ENCODE data around the gene ZC3H7A. TPM values are rescaled to one million over a fixed set of nuclear protein-coding genes. Genes with fewer than 3 reads are reported as not detected.

Gene ZC3H7A
- total RNA-seq, 1 donor from 2014 or later, result 79.6 TPM

DNA sequence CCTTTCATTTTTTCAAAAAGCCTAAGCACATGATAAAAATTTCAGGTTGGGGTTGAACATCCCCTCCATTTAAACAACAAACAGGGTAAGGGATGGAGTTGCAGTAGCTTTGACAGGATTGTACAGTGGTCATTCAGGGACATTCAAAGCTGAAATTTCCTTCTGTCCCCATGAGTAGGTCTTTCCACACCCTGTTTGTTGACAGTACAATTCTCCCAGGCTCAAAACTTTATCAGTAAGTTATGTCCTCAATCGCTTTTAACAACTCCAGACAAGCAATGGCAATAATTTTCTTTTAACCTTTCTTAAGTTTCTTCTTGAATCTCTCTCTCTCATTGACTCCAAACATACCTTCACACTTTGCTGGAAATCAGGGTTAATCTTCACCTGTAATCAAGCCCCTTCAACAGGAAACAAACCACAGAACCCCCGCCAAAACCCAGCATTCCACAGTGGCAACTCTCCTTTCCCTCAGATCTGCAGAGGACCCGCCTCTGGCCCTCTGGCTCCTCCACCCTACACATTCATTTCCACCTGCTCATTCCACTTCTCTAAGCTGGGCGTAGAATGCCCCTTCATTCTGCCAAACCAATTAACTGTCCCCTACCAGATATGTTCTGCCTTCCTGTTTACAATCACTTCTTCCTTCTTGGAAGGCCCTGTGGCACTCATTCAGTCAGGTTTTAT, 75.1 kb downstream of the ZC3H7A start:
- Mint-ChIP-seq H3K27me3 (ENCODE audit: unreplicated experiment) (no peaks in the 10 kb centered on the region), H3K4me3 (ENCODE audit: unreplicated experiment) (no peak overlapping the region), H3K36me3 (ENCODE audit: unreplicated experiment) (peaks cover 34% of the 10 kb centered on the region), H3K4me1 (ENCODE audit: unreplicated experiment) (peaks cover 15% of the 10 kb centered on the region), H3K9me3 (ENCODE audit: unreplicated experiment) (no peaks in the 10 kb centered on the region), H3K27ac (ENCODE audit: unreplicated experiment) (no peak overlapping the region)
- TF ChIP-seq, protein P1, sequence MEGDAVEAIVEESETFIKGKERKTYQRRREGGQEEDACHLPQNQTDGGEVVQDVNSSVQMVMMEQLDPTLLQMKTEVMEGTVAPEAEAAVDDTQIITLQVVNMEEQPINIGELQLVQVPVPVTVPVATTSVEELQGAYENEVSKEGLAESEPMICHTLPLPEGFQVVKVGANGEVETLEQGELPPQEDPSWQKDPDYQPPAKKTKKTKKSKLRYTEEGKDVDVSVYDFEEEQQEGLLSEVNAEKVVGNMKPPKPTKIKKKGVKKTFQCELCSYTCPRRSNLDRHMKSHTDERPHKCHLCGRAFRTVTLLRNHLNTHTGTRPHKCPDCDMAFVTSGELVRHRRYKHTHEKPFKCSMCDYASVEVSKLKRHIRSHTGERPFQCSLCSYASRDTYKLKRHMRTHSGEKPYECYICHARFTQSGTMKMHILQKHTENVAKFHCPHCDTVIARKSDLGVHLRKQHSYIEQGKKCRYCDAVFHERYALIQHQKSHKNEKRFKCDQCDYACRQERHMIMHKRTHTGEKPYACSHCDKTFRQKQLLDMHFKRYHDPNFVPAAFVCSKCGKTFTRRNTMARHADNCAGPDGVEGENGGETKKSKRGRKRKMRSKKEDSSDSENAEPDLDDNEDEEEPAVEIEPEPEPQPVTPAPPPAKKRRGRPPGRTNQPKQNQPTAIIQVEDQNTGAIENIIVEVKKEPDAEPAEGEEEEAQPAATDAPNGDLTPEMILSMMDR (IDR thresholded peaks at IDR 0.05), result no peak
- no peak for DNase-seq (ENCODE audit: extremely low spot score, unreplicated experiment)

DNA sequence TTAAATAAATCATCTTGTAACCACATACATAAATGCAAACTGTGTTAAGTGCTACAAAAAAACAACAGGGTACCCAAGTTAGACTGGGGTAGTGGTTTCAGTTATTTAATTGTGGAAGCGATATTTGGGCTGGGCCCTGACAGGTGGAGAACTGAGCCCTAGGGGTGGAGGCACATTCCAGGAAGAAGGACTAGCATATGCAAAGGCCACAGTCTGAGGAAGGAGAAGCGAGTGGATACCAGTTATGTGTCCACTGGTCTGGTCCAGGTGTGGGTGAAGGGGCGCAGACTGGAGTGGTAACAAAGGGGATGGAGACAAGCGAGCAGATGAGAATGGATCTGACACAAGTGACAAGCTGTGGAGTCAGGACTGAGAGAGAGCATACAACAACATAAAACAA, 77.3 kb downstream of the ZC3H7A start:
- Mint-ChIP-seq H3K4me1 (ENCODE audit: unreplicated experiment) (peaks cover 16% of the 10 kb centered on the region), H3K27ac (ENCODE audit: unreplicated experiment) (no peak overlapping the region), H3K36me3 (ENCODE audit: unreplicated experiment) (peaks cover 34% of the 10 kb centered on the region), H3K9me3 (ENCODE audit: unreplicated experiment) (no peaks in the 10 kb centered on the region), H3K27me3 (ENCODE audit: unreplicated experiment) (no peaks in the 10 kb centered on the region), H3K4me3 (ENCODE audit: unreplicated experiment) (no peak overlapping the region)
- DNase-seq (ENCODE audit: extremely low spot score, unreplicated experiment), result no peak
- TF ChIP-seq, protein P1 (IDR thresholded peaks at IDR 0.05), result no peak

DNA sequence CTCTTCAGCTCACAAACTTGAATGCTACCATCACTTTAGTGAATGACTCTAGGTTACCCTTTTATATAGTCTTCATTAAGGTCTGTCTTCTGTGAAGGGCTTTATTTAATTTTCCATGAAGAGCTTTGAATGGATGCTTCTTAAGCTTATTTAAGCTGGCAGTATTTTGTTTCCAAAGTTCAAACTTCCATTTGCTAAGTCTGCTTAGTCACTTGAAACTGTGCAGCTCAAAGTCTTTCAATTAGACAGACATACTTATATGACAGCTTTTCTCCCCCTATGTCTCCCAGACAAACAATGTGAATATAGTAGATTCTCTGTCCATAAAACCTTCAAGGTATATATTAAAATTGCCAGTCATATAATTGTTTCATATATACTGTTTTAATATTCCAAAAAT, 77.9 kb downstream of the ZC3H7A start:
- no peaks in the 10 kb centered on the region for H3K9me3 Mint-ChIP-seq (ENCODE audit: unreplicated experiment)
- H3K4me3 Mint-ChIP-seq (ENCODE audit: unreplicated experiment), result no peak overlapping the region
- peaks cover 31% of the 10 kb centered on the region for H3K36me3 Mint-ChIP-seq (ENCODE audit: unreplicated experiment)
- no peaks in the 10 kb centered on the region for H3K27me3 Mint-ChIP-seq (ENCODE audit: unreplicated experiment)
- TF ChIP-seq, protein P1 (IDR thresholded peaks at IDR 0.05), result no peak
- H3K4me1 Mint-ChIP-seq (ENCODE audit: unreplicated experiment), result peaks cover 20% of the 10 kb centered on the region
- H3K27ac Mint-ChIP-seq (ENCODE audit: unreplicated experiment), result no peak overlapping the region
- DNase-seq (ENCODE audit: extremely low spot score, unreplicated experiment), result no peak

DNA sequence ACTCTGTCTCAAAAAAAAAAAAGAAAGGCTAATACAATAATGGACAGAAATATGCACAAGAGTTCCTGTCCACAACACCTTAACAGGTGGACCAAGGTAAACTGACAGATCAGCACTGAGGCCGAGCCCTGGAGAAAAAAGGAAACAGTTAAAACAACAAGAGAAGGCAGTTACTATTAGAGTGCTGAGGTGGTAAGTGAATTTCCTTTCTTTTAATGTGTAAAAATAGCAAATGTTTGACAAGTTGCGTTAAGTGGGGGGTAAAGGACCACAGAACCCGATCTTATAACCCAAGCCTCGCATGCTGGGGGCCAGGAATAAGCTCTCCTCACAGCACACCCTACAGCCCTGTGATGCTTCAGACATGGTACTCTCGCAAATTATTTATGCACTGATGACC, 79.2 kb downstream of the ZC3H7A start:
- peaks cover 28% of the 10 kb centered on the region for H3K36me3 Mint-ChIP-seq (ENCODE audit: unreplicated experiment)
- DNase-seq (ENCODE audit: extremely low spot score, unreplicated experiment), result no peak
- H3K27ac Mint-ChIP-seq (ENCODE audit: unreplicated experiment), result peak overlapping the region; percentile 18
- peaks cover 20% of the 10 kb centered on the region for H3K4me1 Mint-ChIP-seq (ENCODE audit: unreplicated experiment)
- no peaks in the 10 kb centered on the region for H3K9me3 Mint-ChIP-seq (ENCODE audit: unreplicated experiment)
- H3K27me3 Mint-ChIP-seq (ENCODE audit: unreplicated experiment), result no peaks in the 10 kb centered on the region
- TF ChIP-seq, protein P1 (IDR thresholded peaks at IDR 0.05), result no peak
- H3K4me3 Mint-ChIP-seq (ENCODE audit: unreplicated experiment), result no peak overlapping the region

DNA sequence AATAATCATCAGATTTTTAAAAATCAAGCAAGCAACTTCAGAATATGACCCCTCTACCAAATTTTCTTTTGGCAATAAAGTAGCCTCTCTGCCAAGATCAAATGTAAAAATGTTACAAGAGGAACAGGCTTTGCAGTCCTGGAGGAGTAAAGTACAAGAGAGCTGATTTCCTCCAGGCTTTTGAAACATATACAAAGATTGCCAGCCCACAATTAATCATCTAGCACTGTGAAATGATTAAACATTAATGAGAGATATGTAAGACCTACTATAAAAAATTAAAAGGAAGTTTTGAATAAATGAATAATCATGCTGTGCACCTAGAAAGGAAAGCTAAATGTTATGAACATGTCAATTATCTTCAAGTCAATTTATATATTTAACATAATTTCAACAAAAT, 80.7 kb downstream of the ZC3H7A start:
- no peak overlapping the region for H3K27ac Mint-ChIP-seq (ENCODE audit: unreplicated experiment)
- no peak for DNase-seq (ENCODE audit: extremely low spot score, unreplicated experiment)

More for the DNA sequence above, 80.7 kb downstream of the ZC3H7A start:
- Mint-ChIP-seq H3K9me3 (ENCODE audit: unreplicated experiment) (no peaks in the 10 kb centered on the region), H3K36me3 (ENCODE audit: unreplicated experiment) (peaks cover 24% of the 10 kb centered on the region), H3K4me1 (ENCODE audit: unreplicated experiment) (peaks cover 20% of the 10 kb centered on the region), H3K27me3 (ENCODE audit: unreplicated experiment) (no peaks in the 10 kb centered on the region), H3K4me3 (ENCODE audit: unreplicated experiment) (no peak overlapping the region)
- TF ChIP-seq, protein P1 (IDR thresholded peaks at IDR 0.05), result no peak

Measured in osteocyte (in vitro differentiated cells).